ENCODE results near the gene HOXB9.

GRCh38 chr17:48644159-48644558 is 18.0 kb upstream of the HOXB9 start:
- TF ChIP-seq POLR2A (IDR thresholded peaks at IDR 0.05; ENCODE audit: low read length) = no peak
- no peak for TF ChIP-seq GATA1 (IDR thresholded peaks at IDR 0.05; ENCODE audit: low read depth, low read length)

Data from erythroblast (primary cell).